GM19397 (cell line): ENCODE data around the gene TMEM51.

Experiments
- ATAC-seq: cut with Tn5 transposase; IDR thresholded peaks from one replicate; pipeline ENCODE4 v1.9.1; 2021; ENCODE audit warnings: mild to moderate bottlenecking, moderate library complexity; ENCODE audit not compliant: unreplicated experiment

TMEM51 gene

GRCh38 chr1:15191770-15192169, 38.2 kb downstream of the TMEM51 start:
- no peak for ATAC-seq

- ATAC-seq = no peak
Measured at GRCh38 chr1:15192916-15193550, 39.5 kb downstream of the TMEM51 start.

DNA sequence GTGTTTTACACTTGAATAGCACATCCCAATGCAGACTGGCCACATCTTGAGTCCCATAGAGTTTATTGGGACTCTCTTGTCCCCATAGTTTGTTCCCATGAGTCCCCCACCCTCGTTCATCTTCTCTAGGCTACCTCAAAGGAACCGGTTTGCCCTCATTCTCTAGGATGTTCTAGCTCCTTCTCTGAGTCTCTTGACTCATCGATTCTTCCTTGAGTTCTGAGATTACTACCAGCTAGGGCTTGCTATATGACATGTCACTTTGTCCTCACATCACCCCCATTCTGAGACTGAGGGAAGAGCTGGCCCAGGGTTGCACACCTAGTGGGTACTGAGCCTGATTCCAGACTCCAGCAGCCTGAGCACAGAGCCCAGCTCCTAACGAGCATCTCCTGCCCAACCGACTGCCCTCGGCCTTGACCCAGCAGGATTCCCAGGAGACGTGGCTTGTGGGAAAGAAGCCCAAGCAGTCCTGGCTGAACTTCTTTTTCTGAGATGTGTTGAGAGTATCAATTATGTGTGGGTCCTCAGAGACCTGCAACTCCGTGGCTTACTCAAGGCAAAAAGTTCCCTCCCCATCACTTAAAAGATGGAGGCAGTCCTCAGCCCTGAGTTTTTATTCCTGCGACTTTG, 42.0 kb downstream of the TMEM51 start:
- ATAC-seq = no peak

DNA sequence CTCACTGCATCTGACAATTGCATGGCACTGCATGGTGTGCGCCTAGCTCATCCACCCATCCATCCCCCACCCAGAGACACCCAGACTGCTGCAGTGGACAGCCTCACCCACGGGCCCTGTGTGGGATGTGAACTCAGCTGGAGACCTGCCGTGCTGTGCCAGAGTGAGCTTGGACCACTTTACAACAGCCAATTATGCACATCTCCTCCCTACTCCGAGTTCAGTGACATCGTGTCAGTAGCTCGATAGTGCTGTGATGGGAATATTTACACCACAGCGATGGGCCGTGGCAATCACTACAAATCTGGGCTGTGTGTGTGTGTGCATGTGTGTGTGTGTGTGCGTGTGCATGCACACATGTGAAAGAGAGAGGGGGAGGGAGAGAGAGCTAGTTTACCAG, 42.5 kb downstream of the TMEM51 start:
- ATAC-seq = no peak

GRCh38 chr1:15196807-15197530, 43.4 kb downstream of the TMEM51 start:
- ATAC-seq = no peak

DNA sequence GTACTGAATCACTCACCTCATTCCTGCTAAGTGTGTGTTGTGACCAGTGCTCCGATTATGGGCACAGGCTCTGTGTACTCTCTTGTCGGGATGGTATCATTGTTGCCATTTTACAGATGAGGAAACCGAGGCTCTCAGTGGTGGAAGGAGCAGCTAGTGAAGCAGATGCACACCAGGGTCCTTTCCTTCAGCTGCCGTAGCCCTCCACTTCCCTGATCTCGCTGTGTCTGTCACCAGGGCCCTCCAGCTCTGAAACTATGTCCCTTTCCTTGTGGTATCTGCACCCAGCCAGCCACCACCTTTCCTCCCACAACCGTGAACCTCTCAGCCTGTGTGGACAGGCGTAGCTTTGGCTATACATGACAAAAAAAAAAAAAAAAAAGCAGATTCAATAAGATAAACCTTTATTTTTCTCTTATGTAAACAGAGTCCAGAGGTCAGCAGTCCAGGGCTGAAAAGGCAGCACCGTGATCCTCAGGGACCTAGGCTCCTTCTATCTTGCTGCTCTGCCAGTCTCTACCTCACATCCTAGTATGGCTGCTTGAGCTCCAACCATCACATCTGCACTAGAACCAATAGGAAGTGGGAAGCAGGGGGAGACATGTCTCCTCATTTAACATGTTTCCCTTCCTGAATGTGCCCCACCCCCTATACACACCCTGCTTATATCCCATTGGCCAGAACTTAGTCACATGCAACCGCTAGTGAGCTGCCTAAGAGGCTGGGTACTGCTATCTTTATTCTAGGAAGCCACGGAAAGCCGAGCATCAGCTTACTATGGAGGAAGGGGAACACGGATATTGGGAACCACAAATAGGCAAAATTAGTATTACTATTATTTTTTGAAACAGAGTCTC, 44.3 kb downstream of the TMEM51 start:
- no peak for ATAC-seq

GRCh38 chr1:15198684-15199083, 45.1 kb downstream of the TMEM51 start:
- no peak for ATAC-seq

GRCh38 chr1:15201221-15201620, 47.7 kb downstream of the TMEM51 start:
- no peak for ATAC-seq

- ATAC-seq = no peak
Measured at GRCh38 chr1:15201849-15202551, 48.5 kb downstream of the TMEM51 start.

GRCh38 chr1:15204931-15205330, 51.4 kb downstream of the TMEM51 start:
- ATAC-seq = no peak

DNA sequence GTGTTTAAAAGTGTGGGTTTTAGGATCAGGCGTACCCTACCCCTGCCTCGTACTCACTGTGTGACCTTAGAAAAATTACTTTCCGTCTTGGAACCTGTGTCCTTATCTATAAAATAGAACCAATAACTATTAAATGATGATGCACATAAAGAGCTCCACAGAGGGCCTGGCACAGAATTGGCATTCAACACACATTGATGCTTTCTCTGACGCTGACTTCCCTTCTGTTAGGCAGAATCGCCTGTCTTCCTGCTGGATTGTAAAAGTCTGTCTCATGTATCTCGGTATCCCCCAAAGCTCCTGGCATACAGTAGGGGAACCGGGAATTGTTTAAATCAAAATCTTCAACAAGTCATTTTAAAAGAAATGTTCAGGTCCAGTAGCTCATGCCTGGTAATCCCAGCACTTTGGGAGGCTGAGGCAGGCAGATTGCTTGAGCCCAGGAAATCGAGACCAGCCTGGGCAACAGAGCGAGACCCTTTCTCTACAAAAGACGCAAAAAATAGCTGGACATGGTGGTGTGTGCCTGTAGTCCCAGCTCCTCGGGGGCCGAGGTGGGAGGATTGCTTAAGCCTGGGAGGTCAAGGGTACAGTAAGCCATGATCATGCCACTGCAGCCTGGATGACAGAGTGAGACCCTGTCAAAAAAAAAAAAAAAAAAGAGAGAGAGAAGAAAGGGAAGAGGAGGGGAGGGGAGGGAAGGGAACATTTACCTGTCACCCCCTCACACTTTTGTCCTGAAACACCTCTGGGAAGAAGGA, 52.2 kb downstream of the TMEM51 start:
- ATAC-seq = no peak

DNA sequence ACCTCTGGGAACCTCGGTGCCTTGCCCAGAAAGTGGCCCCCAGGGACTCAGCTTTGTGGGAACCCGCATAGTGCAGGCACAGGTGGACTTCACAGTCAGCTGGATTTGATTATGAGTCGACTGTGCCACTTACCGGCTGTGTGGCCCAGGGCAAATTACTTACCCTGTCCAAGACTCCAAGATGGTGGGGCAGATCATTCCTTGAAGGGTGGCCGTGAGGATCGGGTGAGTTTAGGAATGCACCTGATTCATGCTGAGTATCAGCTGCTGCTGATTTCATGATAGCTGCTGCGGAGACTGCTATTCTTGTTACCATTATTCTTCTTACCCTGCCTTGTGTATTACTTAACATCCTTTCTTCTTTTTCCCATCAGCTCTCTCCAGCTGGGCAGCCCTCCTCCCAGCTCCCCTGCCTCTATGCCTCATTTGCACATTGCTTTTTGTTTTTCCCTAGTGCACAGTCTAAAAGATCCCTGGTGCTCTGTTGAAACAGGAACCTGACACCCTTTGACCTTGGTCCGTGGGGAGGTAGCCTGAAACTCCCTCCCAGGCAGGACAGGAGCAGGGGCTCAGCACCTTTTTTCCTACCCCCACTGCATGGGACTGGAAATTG, 53.0 kb downstream of the TMEM51 start:
- no peak for ATAC-seq

DNA sequence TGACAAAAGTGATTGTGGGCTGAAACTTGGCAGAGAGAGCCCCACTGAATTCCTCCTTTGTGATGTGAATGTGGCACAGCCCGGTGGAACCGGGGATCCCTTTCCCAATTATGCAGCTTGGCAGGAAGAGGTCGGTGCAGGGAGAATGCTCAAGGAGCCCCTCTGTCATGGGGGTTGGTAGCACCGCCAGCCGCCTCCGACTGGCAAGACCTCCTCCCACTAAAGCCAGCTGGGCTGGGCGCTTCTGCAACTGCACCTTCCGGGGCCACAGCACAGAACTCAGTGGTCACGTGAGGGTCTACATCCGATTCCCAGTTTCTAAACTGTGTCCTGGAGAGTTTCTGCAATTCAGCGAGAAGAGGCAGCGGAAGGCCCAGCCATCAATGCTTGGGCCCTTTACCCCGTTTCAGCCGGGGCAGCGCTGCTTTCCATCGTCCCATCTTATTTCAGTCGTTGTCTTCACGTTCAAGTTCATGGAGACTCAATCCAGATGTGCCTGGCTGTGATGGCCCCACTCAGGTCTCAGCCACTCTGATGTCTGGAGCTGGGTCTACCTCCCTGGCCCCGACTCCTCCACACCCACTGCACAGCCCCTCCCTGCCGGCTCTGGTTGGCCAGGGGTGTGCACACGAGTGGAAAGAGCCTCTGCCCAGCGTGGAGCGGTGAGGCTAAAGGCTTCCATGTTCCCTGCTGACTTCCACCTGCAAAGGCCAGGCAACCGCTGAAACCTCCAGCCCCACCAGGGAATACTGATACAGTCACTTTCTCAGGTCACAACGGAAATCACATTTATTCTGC, 53.7 kb downstream of the TMEM51 start:
- no peak for ATAC-seq

DNA sequence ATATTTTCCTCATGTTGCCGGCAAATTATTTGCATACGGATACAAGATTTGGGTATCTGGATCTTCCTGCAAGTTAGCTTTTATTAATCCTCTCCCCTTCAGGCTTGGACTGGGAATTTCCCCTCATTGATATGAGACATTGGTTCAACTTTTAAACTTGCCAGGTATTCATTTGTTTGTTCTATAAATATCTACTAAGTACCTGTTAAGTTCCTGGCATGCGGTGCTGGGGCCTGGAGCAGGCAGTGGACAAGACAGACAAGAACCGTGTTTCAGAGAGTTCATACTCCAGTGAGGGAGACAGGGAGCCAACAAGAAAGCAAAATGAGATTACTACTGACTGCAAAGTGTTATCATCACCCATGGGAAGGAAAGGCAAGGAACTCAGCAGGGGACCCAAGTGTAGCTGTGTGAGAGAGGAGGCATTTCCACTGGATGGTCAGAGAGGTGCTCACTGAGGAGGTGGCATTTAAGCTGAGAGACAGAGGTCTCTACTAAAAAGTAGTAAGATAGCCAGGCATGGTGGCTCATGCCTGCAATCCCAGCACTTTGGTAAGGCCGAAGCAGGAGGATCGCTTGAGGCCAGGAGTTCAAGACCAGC, 54.4 kb downstream of the TMEM51 start:
- ATAC-seq = no peak

- no peak for ATAC-seq
Measured at GRCh38 chr1:15210651-15211375, 57.3 kb downstream of the TMEM51 start.

DNA sequence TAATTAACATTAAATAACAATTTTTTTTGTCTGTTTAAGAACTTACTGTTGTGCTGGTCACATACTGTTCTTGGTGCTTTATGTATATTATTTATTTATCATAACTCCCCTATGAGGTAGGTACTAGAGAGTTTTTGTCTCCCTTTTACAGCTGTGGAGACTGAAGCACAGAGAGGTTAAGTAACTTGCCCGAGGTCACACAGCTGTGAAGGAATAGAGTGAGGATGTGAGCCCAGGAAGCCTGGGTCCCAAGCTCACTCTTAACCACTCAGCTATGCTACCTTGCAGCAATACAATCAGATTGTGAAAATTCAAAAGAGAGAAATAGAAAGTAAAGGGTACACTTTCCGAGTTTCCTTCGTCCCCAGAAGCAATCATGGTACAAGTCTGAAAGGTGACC, 57.9 kb downstream of the TMEM51 start:
- no peak for ATAC-seq

DNA sequence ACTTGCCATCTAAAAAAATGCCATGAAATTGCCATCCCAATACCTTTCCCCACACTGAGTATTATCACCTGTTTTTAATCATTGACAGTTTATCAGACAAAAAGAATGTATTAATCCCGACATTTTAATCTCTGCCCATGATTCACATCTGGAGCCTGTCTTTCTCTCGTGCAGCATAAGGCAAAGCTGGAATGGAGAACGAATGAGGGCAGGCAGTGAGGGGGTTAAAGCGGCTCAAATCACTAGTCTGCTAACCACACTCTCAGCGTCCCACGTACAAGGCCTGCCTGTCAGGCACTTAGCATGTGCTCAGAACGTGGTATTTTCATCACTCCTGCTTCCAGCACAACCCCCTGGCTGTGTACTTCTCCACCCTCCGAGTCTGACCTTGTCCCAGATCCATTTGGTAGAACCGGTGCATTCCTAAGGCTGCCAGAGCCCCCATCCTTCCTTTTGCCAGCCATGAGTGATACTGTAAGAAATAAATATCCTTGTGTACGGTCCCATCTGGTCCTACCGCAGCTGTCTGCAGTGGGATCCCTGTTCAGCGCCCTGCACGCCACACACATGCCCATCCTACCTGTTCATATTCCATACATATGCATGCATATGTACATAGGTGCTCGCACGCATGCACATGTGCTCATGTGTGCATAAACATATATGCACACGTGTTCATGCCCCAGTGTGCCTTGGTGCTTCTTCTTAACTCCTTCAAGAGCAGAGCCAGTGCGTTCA, 58.8 kb downstream of the TMEM51 start:
- no peak for ATAC-seq
